Measurements from ENCODE around the gene BTBD1. TPM values are rescaled to one million over a fixed set of nuclear protein-coding genes. Genes with fewer than 3 reads are reported as not detected.

BTBD1 gene
- total and polyA plus RNA-seq, 2 donors (not counting 3 experiments of a cell fraction or from before 2014, with no cell fraction given) = 30.8 to 58.0 TPM

DNA sequence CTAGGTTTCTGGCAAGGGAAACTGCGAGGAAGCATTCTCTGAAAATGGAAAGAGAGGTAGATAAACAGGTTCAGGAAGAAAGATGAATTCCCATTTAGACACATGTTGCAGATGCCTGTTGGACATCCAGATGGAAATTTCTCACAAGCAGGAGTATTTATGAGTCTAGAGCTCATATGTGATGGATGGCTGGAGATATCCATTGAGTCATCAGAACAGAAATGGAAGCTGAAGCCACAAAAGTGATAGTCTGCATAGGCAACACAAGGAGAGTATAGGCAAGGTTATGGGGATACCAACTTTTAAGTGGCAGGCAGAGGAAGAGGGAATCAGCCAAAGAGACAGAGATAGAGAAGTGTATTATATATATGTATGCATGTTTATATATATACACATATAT, 87.3 kb downstream of the BTBD1 start:
- Histone ChIP-seq H3K27me3 (ENCODE audit: control insufficient read depth in 2 of 2, insufficient read depth in 2 of 2, low read length in 2 of 2) (no peaks in the 10 kb centered on the region), H2AFZ (ENCODE audit: low read depth, low read length) (no peak overlapping the region), H3K9ac (replicated peaks; ENCODE audit: extremely low read depth, insufficient read depth, low read length) (no peak overlapping the region), H4K20me1 (replicated peaks; ENCODE audit: control insufficient read depth, extremely low read depth, insufficient read depth, low read length) (no peaks in the 10 kb centered on the region), H3K4me1 (ENCODE audit: control insufficient read depth, extremely low read depth, insufficient read depth, low read length) (no peaks in the 10 kb centered on the region), H3K9me1 (replicated peaks; ENCODE audit: control insufficient read depth, extremely low read depth, insufficient read depth, low read length) (no peaks in the 10 kb centered on the region), H3K9me3 (replicated peaks; ENCODE audit: control insufficient read depth, insufficient read depth, low read length) (no peaks in the 10 kb centered on the region), H3K36me3 (ENCODE audit: control insufficient read depth in 2 of 2, extremely low read depth in 1 of 2, insufficient read depth in 2 of 2, low read length in 2 of 2) (no peaks in the 10 kb centered on the region), H3K4me3 (replicated peaks in 1 of 3; ENCODE audit: insufficient read depth in 1 of 3, low read depth in 1 of 3, low read length in 3 of 3) (no peak overlapping the region), H3K27ac (ENCODE audit: insufficient read depth, low read depth, low read length) (no peak overlapping the region), H3K79me2 (ENCODE audit: control insufficient read depth, insufficient read depth, low read length) (no peaks in the 10 kb centered on the region), H3K4me2 (ENCODE audit: insufficient read depth, low read length) (no peak overlapping the region)
- dilution Hi-C loops (cut with MboI; ENCODE audit: extremely low pct_ligation_motif_present, low sequenced_read_pairs) (no loop called here), intact Hi-C loops (cut with micrococcal nuclease) (no loop called here)
- BruUV-seq (replicated peaks) = no TSS peak
- no peak for TF ChIP-seq EZH2 (IDR thresholded peaks at IDR 0.05; ENCODE audit: borderline replicate concordance, low read depth, low read length, severe bottlenecking)
- no peak for TF ChIP-seq POLR2A (IDR thresholded peaks at IDR 0.05; ENCODE audit: low read depth, low read length)
- no peak for TF ChIP-seq MYC (IDR thresholded peaks at IDR 0.05; ENCODE audit: low read depth, low read length)
- TF ChIP-seq FOS (IDR thresholded peaks at IDR 0.05; ENCODE audit: borderline replicate concordance, insufficient read depth, low read length) = no peak
- TF ChIP-seq, protein P1, sequence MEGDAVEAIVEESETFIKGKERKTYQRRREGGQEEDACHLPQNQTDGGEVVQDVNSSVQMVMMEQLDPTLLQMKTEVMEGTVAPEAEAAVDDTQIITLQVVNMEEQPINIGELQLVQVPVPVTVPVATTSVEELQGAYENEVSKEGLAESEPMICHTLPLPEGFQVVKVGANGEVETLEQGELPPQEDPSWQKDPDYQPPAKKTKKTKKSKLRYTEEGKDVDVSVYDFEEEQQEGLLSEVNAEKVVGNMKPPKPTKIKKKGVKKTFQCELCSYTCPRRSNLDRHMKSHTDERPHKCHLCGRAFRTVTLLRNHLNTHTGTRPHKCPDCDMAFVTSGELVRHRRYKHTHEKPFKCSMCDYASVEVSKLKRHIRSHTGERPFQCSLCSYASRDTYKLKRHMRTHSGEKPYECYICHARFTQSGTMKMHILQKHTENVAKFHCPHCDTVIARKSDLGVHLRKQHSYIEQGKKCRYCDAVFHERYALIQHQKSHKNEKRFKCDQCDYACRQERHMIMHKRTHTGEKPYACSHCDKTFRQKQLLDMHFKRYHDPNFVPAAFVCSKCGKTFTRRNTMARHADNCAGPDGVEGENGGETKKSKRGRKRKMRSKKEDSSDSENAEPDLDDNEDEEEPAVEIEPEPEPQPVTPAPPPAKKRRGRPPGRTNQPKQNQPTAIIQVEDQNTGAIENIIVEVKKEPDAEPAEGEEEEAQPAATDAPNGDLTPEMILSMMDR (IDR thresholded peaks at IDR 0.05; ENCODE audit: extremely low read depth in 1 of 2, insufficient read depth in 1 of 2, low read depth in 1 of 2, low read length in 2 of 2) = no peak
- TF ChIP-seq JUN (IDR thresholded peaks at IDR 0.05; ENCODE audit: borderline replicate concordance, insufficient read depth, insufficient read length, low read depth) = no peak
- TF ChIP-seq POLR2AphosphoS5 (IDR thresholded peaks at IDR 0.05; ENCODE audit: insufficient read depth, low read depth, low read length) = no peak
- FAIRE-seq (no peak), DNase-seq (ENCODE audit: low read depth, low spot score) (no peak)
- CTCF ChIA-PET = no interaction called here
- POLR2A ChIA-PET = no interaction called here

DNA sequence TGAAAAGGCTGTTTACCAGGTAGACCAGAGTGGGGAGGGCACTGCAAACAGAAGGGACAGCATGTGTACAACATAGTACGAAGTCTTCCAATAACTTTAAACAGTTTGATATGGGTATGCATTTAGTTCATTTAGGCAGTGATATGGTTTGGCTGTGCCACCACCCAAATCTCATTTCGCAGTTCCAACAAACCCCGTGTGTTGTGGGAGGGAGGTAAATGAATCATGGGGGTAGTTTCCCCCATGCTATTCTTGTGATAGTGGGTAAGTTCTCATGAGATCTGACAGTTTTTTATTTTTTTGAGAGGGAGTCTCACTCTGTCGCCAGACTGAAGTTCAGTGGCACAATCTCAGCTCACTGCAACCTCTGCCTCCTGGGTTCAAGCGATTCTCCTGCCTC, 88.6 kb downstream of the BTBD1 start:
- Histone ChIP-seq H3K36me3 (ENCODE audit: control insufficient read depth in 2 of 2, extremely low read depth in 1 of 2, insufficient read depth in 2 of 2, low read length in 2 of 2) (no peaks in the 10 kb centered on the region), H3K4me1 (ENCODE audit: control insufficient read depth, extremely low read depth, insufficient read depth, low read length) (no peaks in the 10 kb centered on the region), H3K9me1 (replicated peaks; ENCODE audit: control insufficient read depth, extremely low read depth, insufficient read depth, low read length) (no peaks in the 10 kb centered on the region), H3K4me2 (ENCODE audit: insufficient read depth, low read length) (no peak overlapping the region), H3K79me2 (ENCODE audit: control insufficient read depth, insufficient read depth, low read length) (no peaks in the 10 kb centered on the region), H3K27me3 (ENCODE audit: control insufficient read depth in 2 of 2, insufficient read depth in 2 of 2, low read length in 2 of 2) (no peaks in the 10 kb centered on the region), H3K9ac (replicated peaks; ENCODE audit: extremely low read depth, insufficient read depth, low read length) (no peak overlapping the region), H3K9me3 (replicated peaks; ENCODE audit: control insufficient read depth, insufficient read depth, low read length) (no peaks in the 10 kb centered on the region), H2AFZ (ENCODE audit: low read depth, low read length) (no peak overlapping the region), H4K20me1 (replicated peaks; ENCODE audit: control insufficient read depth, extremely low read depth, insufficient read depth, low read length) (no peaks in the 10 kb centered on the region), H3K27ac (ENCODE audit: insufficient read depth, low read depth, low read length) (no peak overlapping the region), H3K4me3 (replicated peaks in 1 of 3; ENCODE audit: insufficient read depth in 1 of 3, low read depth in 1 of 3, low read length in 3 of 3) (no peak overlapping the region)
- dilution Hi-C loops (cut with MboI; ENCODE audit: extremely low pct_ligation_motif_present, low sequenced_read_pairs) (no loop called here), intact Hi-C loops (cut with micrococcal nuclease) (no loop called here)
- CTCF ChIA-PET = no interaction called here
- FAIRE-seq = no peak
- POLR2A ChIA-PET = no interaction called here
- DNase-seq (ENCODE audit: low read depth, low spot score) = no peak
- TF ChIP-seq EZH2 (IDR thresholded peaks at IDR 0.05; ENCODE audit: borderline replicate concordance, low read depth, low read length, severe bottlenecking) = no peak
- no peak for TF ChIP-seq FOS (IDR thresholded peaks at IDR 0.05; ENCODE audit: borderline replicate concordance, insufficient read depth, low read length)
- TF ChIP-seq MYC (IDR thresholded peaks at IDR 0.05; ENCODE audit: low read depth, low read length) = no peak
- no peak for TF ChIP-seq JUN (IDR thresholded peaks at IDR 0.05; ENCODE audit: borderline replicate concordance, insufficient read depth, insufficient read length, low read depth)
- TF ChIP-seq GATA2 (IDR thresholded peaks at IDR 0.05; ENCODE audit: insufficient read depth, insufficient read length, low read depth, low read length) = no peak
- no peak for TF ChIP-seq POLR2AphosphoS5 (IDR thresholded peaks at IDR 0.05; ENCODE audit: insufficient read depth, low read depth, low read length)
- TF ChIP-seq POLR2A (IDR thresholded peaks at IDR 0.05; ENCODE audit: low read depth, low read length) = no peak
- TF ChIP-seq, protein P1 (IDR thresholded peaks at IDR 0.05; ENCODE audit: extremely low read depth in 1 of 2, insufficient read depth in 1 of 2, low read depth in 1 of 2, low read length in 2 of 2) = no peak
- TF ChIP-seq, protein P2, sequence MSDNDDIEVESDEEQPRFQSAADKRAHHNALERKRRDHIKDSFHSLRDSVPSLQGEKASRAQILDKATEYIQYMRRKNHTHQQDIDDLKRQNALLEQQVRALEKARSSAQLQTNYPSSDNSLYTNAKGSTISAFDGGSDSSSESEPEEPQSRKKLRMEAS (IDR thresholded peaks at IDR 0.05; ENCODE audit: insufficient read depth, insufficient read length) = no peak
- no TSS peak for BruUV-seq (replicated peaks)
